ENCODE results near the gene SMAD7. TPM values are rescaled to one million over a fixed set of nuclear protein-coding genes. Genes with fewer than 3 reads are reported as not detected.
"Not testable (repeated sequence)": the region's sequence is repeated elsewhere in the genome, so short reads cannot be mapped to it uniquely, and the experiment has no call there.

The SMAD7 gene
- total RNA-seq, 1 donor from 2014 or later = 2.4 TPM

DNA sequence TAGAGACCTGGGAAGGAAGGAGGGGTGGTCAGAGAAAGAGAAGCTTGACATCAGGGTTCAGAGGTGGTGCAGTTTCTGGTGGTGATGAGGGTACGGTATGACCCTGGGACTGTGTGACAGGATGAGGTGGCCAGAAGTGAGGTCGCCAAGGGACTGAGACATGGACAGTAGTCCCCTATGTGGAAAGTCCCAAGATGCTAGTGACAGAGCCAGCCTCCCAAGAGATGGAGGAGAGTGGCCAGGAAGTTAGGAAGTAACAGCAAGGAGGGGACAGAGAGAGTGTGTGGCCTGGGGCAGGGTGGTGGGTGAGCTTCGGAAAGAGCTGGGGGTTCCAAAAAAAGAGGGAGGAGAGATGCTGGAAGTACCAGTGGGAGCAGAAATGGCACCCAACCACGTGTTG lies 66.0 kb downstream of the SMAD7 start:
- DNase-seq (ENCODE audit: low read depth in 2 of 2) = no peak

DNA sequence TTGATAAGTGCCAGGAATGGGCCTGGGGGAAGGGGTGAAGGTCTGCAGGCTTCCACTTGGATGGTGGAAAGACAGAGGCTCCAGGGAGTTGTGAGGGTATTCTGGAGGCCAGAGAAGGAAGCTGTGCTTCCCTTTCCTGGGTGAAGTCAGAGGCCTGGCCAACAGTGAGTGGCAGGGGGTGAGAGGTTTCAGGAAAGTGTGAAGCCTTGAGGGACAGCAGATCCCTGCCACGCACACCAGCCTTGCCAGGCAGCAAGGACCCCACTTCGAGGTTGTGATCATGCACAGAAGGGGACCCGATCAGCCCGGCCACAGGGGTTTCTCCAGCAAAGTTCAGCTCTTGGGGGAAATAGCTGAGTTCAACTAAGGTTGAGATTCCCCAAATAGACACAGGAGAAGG lies 66.5 kb downstream of the SMAD7 start:
- DNase-seq (ENCODE audit: low read depth in 2 of 2) = no peak

- no peak for DNase-seq (ENCODE audit: low read depth in 2 of 2)
Observed at GRCh38 chr18:48882379-48882778, 68.4 kb downstream of the SMAD7 start.

GRCh38 chr18:48880931-48881330 lies 69.8 kb downstream of the SMAD7 start:
- DNase-seq (ENCODE audit: low read depth in 2 of 2) = no peak

DNA sequence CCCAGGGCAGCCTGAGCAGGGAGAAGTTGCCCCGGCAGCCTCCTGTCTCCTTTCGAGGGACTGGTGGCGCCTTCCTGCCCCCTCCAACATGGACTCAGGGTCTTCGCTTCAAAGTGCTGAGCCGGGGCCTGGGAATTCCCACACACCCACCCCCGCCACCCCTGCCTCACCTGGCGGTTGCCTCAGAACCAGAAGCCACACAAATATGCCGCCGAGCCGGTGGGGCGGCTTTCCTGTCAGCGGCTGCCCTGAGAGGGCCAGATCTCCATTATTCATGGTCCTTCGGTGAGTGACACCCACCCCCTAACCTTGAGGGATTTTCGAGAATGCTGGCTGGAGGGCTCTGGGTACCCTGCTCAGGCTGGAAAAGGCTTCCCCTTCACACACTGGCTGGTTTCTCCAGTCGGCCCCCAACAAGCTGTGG lies 71.7 kb downstream of the SMAD7 start:
- DNase-seq (ENCODE audit: low read depth in 2 of 2) = no peak

DNA sequence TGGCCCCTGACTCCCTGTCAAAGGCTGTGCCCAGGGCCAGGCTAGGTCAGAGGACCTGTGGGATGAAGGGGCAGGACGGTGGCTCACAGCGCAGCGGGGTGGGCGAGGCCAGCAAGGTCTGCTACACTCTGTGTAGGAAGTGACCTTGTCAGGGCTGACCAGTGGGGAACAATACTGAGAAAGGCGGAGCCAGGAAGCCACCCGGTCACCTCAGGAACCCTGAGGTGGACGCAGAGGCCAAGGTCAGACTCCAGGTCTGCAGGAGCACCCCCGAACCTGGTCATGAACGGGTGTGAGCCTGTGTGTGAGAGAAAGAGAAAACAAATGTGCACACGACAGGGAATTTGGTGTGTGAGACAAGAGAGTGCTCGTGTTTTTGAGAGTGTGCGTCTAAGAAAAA lies 72.3 kb downstream of the SMAD7 start:
- peak in 1 of 2 donors; percentile 19 for DNase-seq (ENCODE audit: low read depth in 2 of 2)

GRCh38 chr18:48877941-48878340 lies 72.8 kb downstream of the SMAD7 start:
- no peak for DNase-seq (ENCODE audit: low read depth in 2 of 2)

GRCh38 chr18:48876590-48876989 lies 74.2 kb downstream of the SMAD7 start:
- no peak for DNase-seq (ENCODE audit: low read depth in 2 of 2)

DNA sequence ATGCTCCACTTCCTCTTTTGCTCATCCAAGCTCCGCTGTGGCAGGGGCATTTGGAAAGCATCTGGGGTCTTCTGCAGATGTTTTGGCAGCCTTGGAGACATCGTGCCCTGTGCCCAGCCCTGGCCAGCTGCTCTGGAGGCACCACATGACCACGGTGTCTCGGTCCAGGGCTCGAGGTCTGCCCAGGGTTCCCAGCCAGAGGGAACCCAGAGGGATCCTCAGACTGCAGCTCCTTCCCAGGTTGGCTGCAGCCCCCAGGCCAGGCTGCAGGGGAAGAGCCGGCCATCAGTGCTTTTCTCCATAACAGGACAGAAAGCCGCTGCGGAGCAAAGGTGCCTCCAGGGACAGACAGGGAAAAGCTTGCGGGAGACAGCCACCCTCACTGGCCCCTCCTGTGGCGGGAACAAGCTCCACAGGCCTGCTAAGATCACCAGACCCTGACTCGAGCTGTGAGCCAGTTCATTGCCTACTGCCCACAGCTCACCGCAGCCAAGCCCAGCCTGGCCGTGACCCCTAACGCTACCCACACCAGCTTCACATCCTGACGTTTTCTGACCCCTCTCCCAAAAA lies 74.7 kb downstream of the SMAD7 start:
- DNase-seq (ENCODE audit: low read depth in 2 of 2) = no peak

- DNase-seq (ENCODE audit: low read depth in 2 of 2) = no peak
Observed at GRCh38 chr18:48875314-48875941, 75.3 kb downstream of the SMAD7 start.

- no peak for DNase-seq (ENCODE audit: low read depth in 2 of 2)
Observed at GRCh38 chr18:48874701-48875162, 76.0 kb downstream of the SMAD7 start.

DNA sequence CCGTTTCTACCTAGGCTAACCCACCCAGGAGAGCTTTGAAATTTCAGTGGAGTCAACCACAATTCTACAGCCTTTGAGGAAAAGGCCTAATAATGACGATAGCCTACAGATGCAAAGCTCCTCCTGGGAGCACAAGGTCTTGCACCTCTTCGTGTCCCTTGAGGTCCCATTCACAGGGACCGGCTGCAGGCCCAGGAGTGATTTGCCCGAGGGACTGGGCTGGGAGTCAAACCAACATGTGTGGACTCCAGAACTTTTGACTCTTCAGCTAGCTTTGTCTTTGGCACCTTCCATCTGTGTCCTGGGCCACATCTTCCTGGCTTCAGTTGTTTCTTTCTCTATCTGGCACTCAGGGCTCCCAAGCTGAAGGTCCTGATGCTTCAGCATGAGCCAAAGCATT lies 76.5 kb downstream of the SMAD7 start:
- no peak for DNase-seq (ENCODE audit: low read depth in 2 of 2)

- no peak for DNase-seq (ENCODE audit: low read depth in 2 of 2)
Observed at GRCh38 chr18:48872234-48873145, 78.3 kb downstream of the SMAD7 start.

- no peak for DNase-seq (ENCODE audit: low read depth in 2 of 2)
Observed at GRCh38 chr18:48871391-48872166, 79.2 kb downstream of the SMAD7 start.

DNA sequence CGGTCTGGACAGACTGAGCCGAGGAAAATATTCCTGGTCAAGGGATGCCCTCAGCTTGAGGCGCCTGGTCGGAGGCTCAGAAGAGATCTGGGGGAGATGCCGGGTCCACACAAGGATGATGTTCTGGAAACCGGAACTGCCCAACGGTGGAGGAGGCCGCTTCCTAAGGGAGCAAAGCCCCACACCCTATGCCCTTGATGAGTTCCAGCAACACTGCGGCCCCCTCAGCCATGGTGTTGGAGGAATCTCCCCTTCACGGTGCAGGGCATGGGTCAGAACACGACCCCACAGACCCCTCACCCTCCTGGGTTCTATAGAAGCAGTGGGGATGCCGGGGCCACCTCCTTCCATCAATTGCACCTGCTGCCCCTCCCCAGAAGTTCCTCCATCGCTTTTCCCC lies 79.8 kb downstream of the SMAD7 start:
- DNase-seq (ENCODE audit: low read depth in 2 of 2) = not testable (repeated sequence)

Data from dermis microvascular lymphatic vessel endothelial cell (primary cell).